GM19372 (cell line): Measurements from ENCODE around the gene TIMM8A.

Experiments used
- ATAC-seq: cut with Tn5 transposase; IDR thresholded peaks from one replicate; pipeline ENCODE4 v1.9.1; 2021; ENCODE audit warnings: mild to moderate bottlenecking, low read depth, moderate library complexity; ENCODE audit not compliant: unreplicated experiment

Gene TIMM8A, protein sequence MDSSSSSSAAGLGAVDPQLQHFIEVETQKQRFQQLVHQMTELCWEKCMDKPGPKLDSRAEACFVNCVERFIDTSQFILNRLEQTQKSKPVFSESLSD

DNA sequence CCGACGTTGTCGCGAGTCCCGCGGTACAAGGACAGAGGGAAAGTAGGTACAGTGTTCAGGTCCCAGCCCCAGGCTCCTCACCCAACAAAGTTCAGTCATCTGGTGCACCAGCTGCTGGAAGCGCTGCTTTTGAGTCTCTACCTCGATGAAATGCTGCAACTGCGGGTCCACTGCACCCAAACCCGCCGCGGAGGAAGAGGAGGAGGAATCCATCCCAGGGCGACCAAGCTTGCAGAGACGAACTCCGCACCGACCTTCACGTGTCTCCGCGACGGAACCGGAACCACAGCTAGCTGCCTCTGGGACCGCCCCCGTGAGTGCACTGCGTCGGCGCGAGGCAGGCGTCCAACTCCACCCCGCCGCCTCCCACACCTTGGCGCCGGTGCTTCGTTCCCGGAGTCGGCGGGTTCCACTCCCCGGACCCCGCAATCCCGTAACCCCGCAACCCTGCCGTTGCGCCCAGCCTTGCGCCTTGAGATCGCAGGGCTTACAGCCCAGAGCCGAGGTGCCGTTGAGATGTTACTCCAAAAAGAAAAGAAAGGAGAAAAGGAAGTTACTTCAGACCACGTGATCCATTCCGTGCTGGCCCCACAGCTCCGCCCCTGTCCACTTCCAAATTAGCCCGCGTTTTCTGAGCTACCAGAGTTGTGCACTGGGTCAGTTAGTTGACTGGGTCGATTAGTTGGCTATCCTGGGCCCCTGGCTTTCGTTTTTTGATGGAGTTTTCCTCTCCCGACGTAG is at the start of gene TIMM8A:
Gene TIMM8A, minus strand, starts transcription at position 291 of the 741 bp plus-strand sequence. Its CDS starts 78 bp downstream, at position 213.
- peak; percentile 96 for ATAC-seq

- no peak for ATAC-seq
Measured at GRCh38 chrX:101397779-101398178, 49.2 kb upstream of the TIMM8A start.

DNA sequence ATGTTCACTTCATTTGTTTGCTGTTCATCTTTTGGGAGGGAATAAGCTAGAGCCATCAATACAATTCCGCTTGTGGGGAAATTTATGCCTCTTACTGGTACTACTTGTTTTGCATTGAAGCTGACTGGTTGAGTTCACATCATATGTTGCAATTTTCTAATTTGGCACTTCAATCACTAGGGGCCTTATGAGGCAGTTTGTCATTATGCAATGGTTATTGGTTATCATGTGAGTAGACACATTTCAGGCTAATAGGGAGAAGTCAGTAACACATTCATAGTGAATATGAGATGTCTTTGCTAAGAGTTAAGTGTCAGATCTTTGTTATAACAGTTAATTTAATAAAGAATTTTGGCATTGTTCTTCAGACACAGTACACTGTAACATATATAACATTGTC is 47.2 kb upstream of the TIMM8A start:
- no peak for ATAC-seq

GRCh38 chrX:101394372-101394771 is 45.8 kb upstream of the TIMM8A start:
- no peak for ATAC-seq

- no peak for ATAC-seq
Measured at GRCh38 chrX:101393530-101394305, 45.2 kb upstream of the TIMM8A start.

GRCh38 chrX:101391831-101392230 is 43.3 kb upstream of the TIMM8A start:
- no peak for ATAC-seq

DNA sequence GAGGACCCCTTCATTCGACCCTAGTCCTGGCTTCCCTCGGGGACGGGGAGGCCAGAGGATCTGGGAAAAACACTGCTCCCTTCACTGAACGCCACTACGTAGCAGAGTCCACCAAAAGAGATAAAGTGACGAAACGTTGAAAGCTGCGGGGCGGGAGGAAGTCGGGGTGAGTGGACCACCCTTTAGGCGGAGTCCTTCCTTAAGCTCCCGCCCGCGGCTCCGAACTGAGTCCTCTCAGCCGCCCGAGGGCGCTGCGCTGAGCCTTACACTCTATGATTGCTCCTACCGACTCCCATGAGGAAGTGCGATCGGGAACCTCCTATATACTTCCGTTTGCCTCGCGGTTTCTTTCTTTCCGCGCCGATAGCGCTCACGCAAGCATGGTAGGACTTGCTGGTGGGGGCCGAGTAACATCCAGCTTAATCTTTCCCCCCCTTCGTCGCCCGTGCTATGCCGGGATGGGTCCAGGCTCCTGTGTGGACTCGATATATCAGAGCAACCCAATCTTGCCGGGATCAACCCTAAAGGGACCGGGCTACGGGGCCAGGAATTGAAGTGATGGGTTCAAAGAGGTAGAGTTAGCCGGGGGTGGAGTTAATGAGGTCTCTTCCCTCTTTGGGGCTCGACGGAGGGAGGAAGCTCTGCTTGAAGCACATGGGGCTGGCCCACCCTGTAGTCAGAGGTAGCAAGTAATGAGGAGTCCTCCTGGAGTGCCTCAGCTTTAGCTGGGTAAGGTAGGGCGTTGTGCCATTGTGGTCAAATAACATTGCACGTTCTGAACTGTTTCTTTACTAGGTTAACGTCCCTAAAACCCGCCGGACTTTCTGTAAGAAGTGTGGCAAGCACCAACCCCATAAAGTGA is 42.4 kb upstream of the TIMM8A start, which contains the start of gene RPL36A:
Gene RPL36A, plus strand, starts transcription at position 348 of the 862 bp plus-strand sequence. Its CDS starts 33 bp downstream, at position 381.
- peak; percentile 76 for ATAC-seq

DNA sequence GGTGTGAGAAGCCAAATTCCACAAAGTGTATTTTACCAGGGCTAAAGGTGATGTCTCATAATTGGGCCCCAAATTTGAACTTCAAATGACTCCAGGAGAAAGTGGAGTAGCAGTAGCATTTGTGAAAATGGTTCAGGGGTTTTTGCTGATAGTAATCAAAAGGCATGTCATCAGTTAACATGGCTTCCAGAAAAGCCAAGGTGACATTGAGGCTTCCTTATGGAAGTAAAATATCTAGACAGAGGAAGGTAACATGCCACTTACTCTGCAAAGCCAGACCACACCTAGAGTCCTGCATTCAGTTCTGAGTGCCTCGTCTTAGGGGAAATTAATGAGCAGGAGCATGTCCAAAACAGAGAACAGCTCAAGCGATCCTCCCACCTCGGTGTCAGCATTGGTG is 40.1 kb upstream of the TIMM8A start:
- ATAC-seq, result no peak

DNA sequence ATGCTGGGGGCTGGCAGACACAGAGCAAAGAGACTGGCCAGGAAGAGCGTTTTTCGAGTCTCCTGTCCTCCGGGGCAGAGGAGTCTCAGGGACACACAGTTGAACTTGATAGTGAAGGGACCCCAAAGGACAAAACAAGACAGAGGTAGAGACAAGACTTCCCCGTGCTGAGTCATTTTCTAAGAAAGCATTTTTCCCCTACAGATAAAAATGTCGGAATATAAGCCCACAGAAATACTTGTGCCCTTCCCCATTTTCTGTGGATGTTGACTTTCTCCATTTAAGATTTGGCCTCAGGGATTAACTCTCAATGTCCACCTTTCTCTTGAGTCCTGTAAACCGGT is 38.0 kb upstream of the TIMM8A start:
- no peak for ATAC-seq

DNA sequence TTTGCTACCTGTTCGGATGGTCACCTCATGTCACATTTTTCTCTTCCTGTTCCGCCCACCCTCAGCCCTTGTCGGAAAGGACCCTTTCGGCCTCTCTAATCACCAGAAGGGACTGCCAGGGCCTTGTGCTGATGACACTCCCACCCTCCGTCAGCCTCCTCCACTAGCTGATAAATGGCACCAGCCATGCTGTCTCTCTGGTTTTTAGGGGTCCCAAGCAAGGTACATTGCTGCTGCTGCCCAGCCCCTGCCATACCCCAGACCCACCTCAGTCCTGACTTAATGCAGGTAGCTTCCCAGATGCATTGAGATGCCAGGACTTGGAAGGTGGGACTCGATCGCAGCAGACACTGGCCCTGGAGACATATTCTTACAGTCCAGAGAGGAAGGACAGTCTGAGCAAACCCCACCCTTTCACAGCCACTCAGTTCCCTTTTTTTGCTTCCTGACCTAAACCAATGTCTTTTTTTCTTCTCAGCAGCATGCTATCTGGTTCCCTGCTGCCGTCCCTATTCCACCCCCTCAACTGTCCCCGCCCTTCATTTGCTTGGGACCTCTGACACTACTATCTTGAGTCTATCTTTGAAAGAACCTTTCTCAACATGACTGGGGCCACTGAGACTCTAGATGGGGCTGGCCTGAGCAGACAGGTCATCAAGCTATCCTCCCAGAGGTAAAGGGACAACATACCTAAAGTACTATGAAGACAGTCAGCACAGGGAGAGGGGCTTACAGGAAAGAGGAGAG is 37.4 kb upstream of the TIMM8A start, which contains the start of gene BTK:
Gene BTK, minus strand, starts transcription at position 397 of the 747 bp plus-strand sequence. CDS start 10,907 bp downstream, outside the sequence.
- ATAC-seq, result peak; percentile 53

- ATAC-seq, result no peak
Measured at GRCh38 chrX:101385026-101385684, 36.6 kb upstream of the TIMM8A start.

- peak; percentile 66 for ATAC-seq
Measured at GRCh38 chrX:101383679-101384205, 35.2 kb upstream of the TIMM8A start.

DNA sequence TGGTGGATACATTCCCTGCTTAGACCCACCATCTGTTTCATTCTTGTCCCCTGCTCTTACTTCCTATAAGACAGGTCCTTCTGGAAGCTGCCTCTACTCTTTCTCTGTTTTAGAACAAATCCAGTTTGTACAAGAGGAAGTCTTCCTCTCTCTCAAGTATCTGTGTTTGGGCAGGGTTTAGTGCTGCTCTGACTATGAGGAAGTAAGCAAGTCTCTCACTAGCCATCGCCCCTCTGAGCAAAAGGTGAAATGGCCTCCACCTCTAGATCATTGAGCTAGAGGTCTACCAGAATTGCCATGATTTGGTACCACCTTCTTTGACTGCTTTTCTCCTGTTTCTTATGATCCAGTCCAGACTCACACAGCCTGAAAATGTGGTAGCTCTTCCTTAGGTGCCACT is 29.0 kb upstream of the TIMM8A start:
- no peak for ATAC-seq

- ATAC-seq, result no peak
Measured at GRCh38 chrX:101370888-101371504, 22.5 kb upstream of the TIMM8A start.

DNA sequence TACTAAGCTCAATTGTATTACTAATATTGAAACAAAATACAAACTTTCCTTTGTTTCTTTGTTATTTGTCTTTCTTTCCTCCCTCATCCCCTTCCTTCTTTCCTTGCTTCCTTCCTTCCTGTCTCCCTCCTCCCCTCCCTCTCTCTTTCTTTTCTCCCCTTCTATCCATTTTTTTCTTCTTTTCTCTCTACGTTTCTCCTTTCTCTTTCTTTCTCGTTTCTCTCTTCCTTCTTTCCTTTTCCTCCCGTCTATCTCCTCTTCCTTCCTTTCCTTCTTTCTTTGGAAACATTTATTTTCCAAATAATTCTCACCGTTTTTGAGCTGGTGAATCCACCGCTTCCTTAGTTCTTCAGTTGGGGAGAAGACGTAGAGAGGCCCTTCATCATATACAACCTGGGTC is 21.1 kb upstream of the TIMM8A start:
- ATAC-seq, result no peak

DNA sequence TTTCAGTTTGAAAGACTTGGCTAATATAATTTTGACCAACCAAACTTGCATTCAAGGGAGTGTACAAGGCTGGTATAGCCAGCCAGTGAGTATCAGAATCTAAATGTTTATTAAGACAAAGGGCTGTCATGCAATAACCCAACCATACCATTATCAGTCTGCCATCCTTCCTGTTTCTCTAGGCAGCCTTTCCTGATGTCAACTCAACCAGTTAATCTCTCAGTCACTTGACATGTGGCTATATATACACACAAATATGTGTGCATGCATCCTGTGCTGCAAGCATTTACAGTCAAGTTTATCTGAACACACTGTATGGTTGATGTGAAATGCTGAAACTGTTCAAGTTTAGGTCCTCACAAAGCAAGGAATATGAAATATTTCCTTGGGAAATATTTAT is 20.3 kb upstream of the TIMM8A start:
- ATAC-seq, result no peak

- ATAC-seq, result no peak
Measured at GRCh38 chrX:101365301-101365795, 16.8 kb upstream of the TIMM8A start.

- ATAC-seq, result no peak
Measured at GRCh38 chrX:101362757-101363156, 14.2 kb upstream of the TIMM8A start.
